Inferior parietal cortex (tissue), 1 donor: Measurements from ENCODE around the gene CNGA2.
A peak's percentile ranks its signal among the peaks of the same experiment; 100 is the strongest.

Source experiments
- DNase-seq: peaks from one replicate; pipeline ENCODE4 v3.0.0-alpha.2; 2016; ENCODE audit errors: extremely low spot score

The CNGA2 gene

GRCh38 chrX:151752847-151753246 lies 18.3 kb downstream of the CNGA2 start:
- no peak for DNase-seq

- peak; percentile 57 for DNase-seq
Observed at GRCh38 chrX:151753313-151754046, 18.9 kb downstream of the CNGA2 start.

DNA sequence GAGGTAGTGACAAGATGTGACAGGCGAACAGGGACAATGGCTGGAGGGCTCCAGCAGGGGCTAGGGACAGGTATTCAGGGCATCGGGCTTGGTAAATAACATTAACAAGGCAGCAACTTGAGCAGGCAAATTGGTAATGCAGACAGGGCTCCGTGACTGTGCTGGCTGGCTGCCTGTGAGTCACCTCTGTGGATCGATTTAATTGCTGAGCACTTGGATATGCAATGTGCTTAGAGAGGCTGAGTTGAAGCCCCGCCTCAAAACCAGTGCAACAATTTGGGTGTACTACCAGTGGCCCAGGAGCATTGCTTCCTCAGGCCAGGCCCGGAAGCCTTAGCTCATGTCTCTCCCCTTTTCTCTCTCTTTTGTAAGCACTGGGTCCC lies 19.5 kb downstream of the CNGA2 start:
- no peak for DNase-seq

DNA sequence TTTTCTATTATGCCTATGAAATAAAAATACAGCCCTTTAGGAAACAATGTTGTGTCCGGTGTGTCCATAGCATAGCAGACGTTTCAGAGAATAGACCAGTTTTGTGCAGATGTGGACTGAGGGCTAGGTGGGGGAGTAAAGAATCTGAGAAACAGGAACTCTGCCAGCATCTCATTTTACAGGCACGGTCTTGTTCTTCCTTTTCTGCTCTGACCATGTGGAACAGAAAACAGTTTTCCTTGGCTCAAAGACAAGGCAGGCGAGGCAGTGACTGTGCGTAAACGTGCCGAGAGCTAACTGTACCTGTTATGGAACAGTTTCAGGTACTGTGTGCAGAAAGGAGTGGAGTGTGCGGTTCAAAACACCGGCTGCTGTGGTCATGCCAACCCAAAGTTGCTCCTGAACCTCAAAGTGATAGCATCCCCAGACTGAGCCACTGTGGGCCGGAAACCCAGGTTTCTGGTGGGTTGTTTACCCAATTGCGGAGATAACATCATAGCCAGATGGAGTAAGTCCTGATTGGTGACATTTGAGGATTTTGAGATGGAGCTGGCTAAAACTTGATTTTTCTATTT lies 20.2 kb downstream of the CNGA2 start:
- DNase-seq: no peak

DNA sequence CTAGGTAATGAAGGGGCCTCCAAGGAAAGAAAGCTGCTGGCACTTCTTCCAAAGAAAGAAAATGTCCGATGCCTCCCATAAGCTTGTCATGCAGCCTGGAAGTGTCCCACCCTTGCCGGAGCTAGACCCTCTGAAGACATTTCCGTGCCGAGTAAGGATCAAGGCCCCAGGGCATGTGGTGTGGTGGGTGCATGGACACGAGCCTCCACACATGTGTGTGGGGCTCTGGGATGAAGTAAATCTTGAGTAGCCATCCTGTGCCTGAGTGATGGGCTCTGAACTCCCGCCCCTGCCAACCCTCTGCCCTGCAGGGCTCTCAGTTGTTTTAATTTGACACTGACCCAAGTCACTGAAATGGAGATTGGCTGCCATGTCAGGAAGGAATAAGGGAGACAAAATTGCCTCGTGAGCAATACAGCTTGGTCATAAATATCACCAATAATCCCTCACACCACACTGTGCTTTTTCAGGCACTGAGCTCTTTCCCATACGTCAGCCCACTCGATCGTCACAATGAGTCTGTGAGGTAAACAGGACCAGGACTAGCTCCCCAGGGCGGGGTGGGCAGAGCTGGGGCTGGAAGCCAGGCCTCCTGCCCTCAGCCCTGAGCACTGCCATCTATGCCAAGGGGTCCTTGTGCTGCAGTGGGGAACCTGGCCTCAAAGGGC lies 24.6 kb downstream of the CNGA2 start:
- DNase-seq: no peak

DNA sequence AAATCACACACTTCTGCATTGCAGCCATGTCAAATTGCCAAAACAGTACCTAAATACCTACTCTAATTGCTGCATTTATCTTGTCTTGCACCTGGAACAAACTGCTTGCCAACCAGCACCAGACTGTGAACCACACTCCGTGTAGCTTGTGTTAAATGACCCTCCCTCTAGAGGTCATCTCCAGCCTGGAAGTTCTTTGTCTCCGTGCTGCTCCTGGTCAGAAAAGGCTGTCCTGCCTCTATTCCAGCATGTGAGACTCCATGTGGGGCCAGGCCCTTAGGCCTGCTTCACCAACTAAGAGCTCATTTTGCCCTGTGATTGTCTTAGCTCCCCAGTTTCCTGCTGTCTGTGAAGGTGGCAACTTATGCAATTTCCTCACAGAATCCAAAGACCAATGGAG lies 28.3 kb downstream of the CNGA2 start:
- DNase-seq: no peak

GRCh38 chrX:151763711-151764110 lies 29.2 kb downstream of the CNGA2 start:
- DNase-seq: no peak

GRCh38 chrX:151765026-151765425 lies 30.5 kb downstream of the CNGA2 start:
- no peak for DNase-seq

GRCh38 chrX:151771726-151772125 lies 37.2 kb downstream of the CNGA2 start:
- no peak for DNase-seq

- no peak for DNase-seq
Observed at GRCh38 chrX:151773434-151773833, 38.9 kb downstream of the CNGA2 start.

DNA sequence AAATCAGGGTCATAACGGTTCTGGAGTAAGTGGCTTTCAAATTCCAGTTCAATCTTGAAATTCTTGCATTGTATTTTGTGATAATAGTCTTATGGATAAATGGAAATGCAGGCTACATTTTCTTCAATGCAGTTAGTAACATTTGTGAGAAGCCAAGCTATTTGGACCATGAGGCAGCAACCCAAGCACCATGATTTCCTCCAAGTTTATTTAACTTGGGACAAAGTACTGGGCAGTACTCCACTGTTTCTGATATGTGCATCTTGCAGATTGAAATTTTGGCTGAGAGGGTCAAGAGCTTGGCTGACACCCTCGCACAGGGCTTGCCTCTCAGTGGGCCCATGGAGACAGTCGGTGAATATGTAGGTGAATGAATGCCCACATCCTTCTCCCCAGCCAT lies 39.9 kb downstream of the CNGA2 start:
- DNase-seq: no peak

GRCh38 chrX:151776181-151776731 lies 41.7 kb downstream of the CNGA2 start:
- DNase-seq: no peak

GRCh38 chrX:151776936-151777335 lies 42.4 kb downstream of the CNGA2 start:
- DNase-seq: no peak

GRCh38 chrX:151779258-151779657 lies 44.7 kb downstream of the CNGA2 start:
- no peak for DNase-seq

DNA sequence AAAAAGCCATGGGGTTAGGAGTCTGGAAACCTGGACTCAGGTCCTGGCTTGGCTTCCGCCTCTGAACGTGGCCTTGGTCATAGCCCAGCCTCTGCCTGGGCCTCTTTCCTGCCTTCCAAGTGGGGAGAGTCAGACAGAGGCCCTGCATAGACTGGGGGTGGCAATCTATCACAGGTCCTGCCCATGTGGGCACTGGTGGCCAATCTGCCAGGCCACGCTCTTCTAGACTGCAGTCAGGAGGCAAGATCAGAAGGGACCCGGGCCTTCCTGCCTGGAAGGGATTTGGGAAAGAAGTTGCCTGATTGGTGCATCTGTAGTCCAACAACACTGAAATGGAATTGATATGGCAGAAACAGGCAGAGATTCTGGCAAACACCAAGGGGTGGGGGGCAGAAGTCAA lies 46.1 kb downstream of the CNGA2 start:
- DNase-seq: no peak

GRCh38 chrX:151789179-151789800 lies 54.7 kb downstream of the CNGA2 start:
- DNase-seq: no peak

- no peak for DNase-seq
Observed at GRCh38 chrX:151790481-151791160, 56.1 kb downstream of the CNGA2 start.

- no peak for DNase-seq
Observed at GRCh38 chrX:151791961-151792360, 57.4 kb downstream of the CNGA2 start.

- no peak for DNase-seq
Observed at GRCh38 chrX:151792505-151792904, 58.0 kb downstream of the CNGA2 start.

DNA sequence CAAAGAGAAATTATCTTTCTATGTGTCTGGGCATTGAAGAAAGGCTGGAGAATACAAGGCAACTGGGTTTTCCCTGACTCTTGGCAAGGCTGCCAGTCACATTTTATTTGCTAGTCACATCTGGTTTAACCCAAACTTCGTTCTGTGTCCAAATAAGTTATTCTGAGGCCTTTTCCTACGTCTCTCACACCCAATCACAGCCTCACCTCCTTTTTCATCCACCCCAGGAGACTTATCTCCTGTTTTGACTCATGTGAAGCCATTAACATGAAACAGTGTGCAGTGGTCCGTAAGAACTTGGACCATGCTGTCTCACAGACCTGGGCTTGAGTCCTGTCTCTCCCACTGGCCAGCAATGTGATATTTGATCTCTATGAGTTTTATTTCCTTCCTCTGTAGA lies 59.3 kb downstream of the CNGA2 start:
- DNase-seq: no peak
